ENCODE results near the gene PLEKHG5.
"Not testable (repeated sequence)": the region's sequence is repeated elsewhere in the genome, so short reads cannot be mapped to it uniquely, and the experiment has no call there.

PLEKHG5 gene

DNA sequence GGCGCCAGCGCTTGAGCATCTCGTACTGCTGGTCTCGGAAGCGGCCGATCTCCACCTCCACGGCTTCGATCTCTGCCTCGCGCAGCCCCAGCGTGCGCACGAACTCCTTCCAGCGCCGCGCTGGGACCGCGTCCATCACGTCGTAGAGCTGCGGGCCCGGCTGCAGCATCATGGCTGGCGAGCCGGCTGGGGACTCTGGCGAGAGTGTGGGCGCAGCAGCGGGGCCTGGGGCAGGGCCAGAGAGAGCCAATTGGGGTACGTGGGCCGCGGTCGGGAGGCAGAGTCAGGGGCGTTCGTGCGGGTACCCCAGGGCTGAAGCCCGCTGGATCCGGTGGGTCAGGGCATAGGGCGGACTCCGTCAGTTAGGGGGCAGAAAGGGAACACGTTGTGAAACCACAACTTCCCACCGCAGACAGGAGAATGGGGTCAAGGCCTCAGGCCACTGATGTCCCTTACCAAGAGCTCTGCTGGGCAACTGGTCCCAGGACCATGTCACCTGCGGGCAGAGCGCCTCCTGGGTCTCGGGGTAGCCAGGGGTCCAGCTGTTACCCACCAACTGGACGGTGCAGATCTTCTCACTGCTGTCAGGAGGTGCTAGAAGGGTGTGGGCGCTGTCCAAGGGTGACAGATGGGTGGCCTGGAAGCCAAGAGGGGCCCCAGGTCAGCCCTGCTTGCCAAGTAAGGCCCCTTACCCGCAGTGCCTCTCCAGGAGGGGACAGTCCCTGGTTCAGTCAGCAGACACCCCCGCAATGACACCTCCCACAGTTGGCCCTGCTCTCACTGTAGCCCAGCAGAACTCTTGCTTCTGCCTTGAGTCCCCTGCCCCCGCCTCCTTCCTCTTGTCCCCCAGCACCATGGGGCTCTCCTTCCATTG is 29.7 kb downstream of the PLEKHG5 start:
- no peak for DNase-seq

GRCh38 chr1:6461051-6461530 is 30.4 kb downstream of the PLEKHG5 start:
- DNase-seq: no peak

- no peak for DNase-seq
These were observed 31.0 kb downstream of the PLEKHG5 start for GRCh38 chr1:6460301-6461050.

- DNase-seq: no peak
These were observed 31.6 kb downstream of the PLEKHG5 start for GRCh38 chr1:6459850-6460265.

GRCh38 chr1:6456800-6457466 is 34.5 kb downstream of the PLEKHG5 start:
- no peak for DNase-seq

GRCh38 chr1:6455752-6456520 is 35.5 kb downstream of the PLEKHG5 start:
- DNase-seq: not testable (repeated sequence)

- no peak for DNase-seq
These were observed 36.4 kb downstream of the PLEKHG5 start for GRCh38 chr1:6454856-6455751.

- not testable (repeated sequence) for DNase-seq
These were observed 37.3 kb downstream of the PLEKHG5 start for GRCh38 chr1:6453895-6454855.

DNA sequence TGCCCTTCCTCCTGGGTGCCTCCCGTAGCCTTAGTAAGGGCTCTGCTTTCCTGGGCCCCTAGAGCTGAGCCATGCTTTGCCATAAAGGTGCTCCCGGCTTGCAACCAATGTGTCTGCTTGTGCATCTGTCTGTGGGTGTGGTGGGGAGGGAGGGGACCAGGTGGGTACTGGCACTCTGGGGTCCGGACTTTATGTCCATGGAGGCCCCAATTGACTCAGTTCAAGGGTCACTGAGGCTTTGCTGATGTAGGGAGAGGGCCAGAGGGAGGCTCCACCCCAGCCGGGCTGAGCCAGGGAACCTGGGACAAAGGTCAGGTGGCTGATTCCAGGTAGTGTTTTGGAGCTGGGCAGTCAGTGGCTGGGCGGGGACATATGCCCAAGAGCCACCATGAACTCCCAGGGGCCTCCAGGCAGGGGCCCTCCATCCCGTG is 40.5 kb downstream of the PLEKHG5 start:
- DNase-seq: no peak

DNA sequence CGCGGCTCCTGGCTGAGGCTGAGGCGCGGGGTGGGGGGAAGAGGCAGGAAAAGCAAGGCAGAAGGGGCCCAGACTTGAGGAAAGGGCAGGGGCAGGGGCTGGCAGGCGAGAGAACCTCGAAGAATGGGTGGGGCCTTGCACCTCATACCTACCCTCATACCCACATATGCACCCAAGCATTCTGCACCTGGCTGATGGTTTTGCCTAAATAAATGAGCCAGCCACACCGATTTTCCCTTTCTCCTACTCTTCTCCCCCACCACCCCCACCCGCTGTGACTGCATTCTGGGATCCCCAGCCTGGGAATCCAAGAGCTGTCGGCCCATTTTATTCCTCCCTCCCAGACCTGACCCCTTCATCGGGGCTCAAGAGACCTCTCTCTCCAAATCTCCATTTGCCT is 41.0 kb downstream of the PLEKHG5 start:
- DNase-seq: not testable (repeated sequence)

GRCh38 chr1:6450005-6450450 is 41.4 kb downstream of the PLEKHG5 start:
- no peak for DNase-seq

- DNase-seq: peak in 1 of 2 experiments; percentile 28
These were observed 42.5 kb downstream of the PLEKHG5 start for GRCh38 chr1:6448749-6449631.

DNA sequence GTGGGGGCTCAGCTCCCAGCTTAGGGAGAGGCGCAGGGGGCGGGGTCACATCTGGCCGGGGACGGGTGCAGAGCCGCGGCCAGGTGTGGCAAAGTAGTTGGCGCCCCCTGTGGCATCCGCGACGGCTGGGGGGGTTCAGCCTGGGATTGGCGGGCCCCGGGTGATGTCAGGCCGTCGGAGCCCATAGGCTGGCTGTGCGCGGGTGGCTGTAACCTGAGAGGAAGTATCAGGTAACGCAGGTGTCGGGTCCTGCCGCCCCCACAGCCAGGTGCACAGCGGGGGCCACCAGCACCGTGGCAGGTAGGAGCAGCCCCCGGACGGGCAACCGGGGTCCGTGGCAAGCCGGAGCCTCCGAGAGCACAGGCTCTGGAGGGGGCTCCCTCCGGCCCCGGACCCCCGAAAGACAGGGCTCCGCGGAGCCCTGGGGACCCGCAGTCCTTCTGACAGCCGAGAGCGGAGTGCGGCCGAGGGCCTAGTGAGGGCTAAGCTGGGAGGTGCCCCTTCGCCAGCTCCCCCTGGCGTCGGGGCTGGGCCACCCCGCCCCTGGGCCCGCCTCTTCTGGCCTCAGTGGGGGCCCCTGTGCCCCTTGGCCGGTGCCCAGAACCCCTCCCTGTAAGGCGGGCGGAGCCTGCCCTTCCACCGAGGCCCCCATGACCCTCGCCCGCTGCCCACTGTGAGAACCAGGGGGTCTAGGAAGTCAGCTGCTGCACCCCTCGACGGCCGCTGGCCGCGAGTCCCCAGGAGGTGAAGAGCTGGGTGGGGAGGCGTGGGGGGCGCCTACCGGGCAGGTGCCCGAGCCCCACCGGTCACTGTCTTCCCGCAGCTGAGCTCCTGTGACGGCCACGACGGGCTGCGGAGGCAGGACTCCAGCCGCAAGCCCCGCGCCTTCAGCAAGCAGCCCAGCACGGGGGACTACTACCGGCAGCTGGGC is 43.4 kb downstream of the PLEKHG5 start:
- DNase-seq: peak in 1 of 2 experiments; percentile 15

GRCh38 chr1:6447016-6447817 is 44.2 kb downstream of the PLEKHG5 start:
- DNase-seq: no peak

GRCh38 chr1:6446665-6447015 is 44.8 kb downstream of the PLEKHG5 start:
- DNase-seq: no peak

DNA sequence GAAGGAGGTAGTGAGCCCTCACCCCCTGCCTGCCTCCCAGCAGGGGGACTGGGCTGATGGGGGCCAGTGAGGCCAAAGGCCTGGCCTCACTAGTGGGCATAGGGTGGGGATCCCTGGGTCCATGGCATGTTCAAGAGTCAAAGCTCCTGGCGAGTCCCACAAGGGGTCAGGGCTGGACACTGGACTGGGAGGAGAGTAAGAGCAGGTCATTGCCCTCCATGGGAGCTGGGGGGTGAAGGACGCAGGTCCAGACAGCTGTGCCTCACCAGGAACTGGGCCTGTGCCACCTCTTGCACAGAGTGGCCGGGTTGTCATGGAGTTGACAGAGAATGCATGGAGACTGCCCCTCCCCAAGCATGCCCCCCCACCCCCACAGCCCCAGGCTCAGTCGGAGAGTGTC is 45.5 kb downstream of the PLEKHG5 start:
- not testable (repeated sequence) for DNase-seq
